Measurements from ENCODE around the gene PPOX.

PPOX gene

GRCh38 chr1:161165742-161166668 is at the start of gene PPOX:
Gene PPOX, plus strand, starts transcription at chr1:161166426. Its CDS starts 422 bp downstream, at chr1:161166848.
- peak; percentile 92 for DNase-seq

- peak; percentile 77 for DNase-seq
Measured at GRCh38 chr1:161117759-161118581, 48.3 kb upstream of the PPOX start, which contains the start of the genes NIT1 and PFDN2. Gene NIT1, plus strand, starts transcription at chr1:161118105. Its CDS starts 72 bp downstream, at chr1:161118177. Gene PFDN2, minus strand, starts transcription at chr1:161118037. Its CDS starts 11 bp downstream, at chr1:161118026.

GRCh38 chr1:161119092-161119903 is 46.9 kb upstream of the PPOX start:
- DNase-seq = no peak

GRCh38 chr1:161121042-161121650 is 45.1 kb upstream of the PPOX start:
- no peak for DNase-seq

GRCh38 chr1:161121834-161122233 is 44.4 kb upstream of the PPOX start:
- no peak for DNase-seq

- no peak for DNase-seq
Measured at GRCh38 chr1:161122967-161123366, 43.3 kb upstream of the PPOX start.

GRCh38 chr1:161127649-161128048 is 38.6 kb upstream of the PPOX start:
- no peak for DNase-seq

DNA sequence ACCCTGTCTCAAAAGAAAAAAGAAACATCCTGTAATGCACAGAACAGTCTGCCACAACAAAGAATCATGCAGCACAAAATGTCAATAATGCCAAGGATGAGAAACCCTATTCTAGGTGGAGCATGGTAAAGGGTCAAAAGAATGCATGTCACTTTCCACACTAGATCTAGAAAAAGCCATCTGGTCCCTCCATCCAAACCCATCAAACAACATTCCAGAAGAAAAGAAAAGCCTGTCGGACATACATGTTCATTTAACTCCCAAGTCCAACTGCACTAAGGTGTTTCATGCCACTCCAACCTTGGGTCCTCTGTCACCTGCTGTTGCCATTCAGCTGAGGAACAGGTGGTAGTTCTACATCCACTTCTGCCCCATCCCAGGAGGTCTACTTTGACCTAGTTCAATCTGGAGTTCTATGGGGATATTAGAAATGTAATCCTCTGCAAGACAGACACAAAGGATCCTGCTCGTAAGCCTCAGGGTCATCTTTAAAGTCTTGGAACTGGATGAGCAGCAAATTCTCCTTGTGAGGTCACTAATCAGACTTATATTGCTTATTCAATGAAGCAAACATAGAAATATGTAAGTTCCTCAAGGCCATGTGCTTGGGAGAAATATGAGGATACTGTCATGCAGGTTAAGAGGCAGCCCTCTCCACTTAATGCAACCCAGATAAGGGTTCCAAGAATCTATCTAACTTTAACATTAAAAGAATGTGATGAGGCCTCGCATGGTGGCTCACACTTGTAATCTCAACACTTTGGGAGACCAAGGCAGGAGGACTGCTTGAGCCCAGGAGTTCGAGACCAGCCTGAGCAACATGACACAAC is 37.4 kb upstream of the PPOX start:
- DNase-seq = no peak

DNA sequence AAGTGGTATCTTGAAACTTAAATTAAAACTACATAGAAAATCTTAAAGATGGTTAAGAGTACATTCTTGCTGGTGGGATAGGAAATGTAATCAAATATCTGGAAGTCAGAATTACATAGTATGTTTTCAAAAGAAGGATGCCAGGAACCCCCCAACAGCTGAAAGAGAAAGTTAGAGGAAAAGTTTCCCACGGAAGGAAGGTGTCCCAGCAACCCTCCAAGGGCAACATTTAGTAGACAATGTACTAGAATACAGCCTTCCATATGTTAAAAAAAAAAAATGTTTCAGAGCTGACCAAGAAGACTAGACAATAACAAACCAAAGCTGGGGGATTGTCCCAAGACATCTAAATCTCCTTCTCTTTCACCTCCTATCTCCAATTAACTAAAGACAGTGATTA is 36.0 kb upstream of the PPOX start:
- DNase-seq = no peak

GRCh38 chr1:161131523-161132409 is 34.5 kb upstream of the PPOX start:
- DNase-seq = no peak

DNA sequence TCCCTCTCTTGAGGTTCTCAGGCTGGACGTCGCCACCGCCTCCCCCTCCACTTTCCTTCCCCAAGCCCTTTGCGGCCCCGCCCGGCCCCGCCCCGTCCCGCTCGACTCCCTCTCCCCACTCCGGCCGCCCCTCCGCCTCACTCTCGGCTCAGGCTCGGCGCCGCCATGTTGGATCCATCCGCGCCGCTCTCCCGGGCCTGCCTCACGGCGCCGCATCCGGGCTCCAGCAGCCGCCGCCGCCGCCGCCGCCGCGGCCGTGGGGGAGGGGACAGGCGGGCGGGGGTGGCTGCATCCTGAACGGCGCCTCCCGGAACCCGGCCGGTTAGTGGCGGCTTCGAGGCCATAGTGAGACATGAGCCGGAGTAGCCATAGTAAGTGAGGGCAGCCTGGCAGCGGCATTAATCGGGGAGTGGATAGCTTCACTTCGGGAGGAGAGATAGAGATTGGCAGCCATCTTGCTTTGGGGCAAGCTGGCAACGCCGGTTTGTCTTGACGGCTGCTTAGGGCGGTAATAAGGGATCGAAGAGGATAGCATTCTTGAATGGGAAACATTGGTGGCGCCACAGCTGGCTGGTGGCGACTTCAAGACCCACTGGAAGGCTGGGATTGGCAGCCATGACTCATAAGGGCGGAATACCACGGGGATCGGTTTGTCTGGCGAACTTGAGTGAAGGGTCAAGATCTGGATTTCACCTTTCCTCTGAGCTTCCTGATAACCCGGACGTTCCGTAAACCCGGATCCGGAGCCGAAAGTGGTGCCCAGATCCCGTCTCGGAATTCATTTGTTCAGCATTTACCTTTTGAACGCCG is 33.6 kb upstream of the PPOX start, which contains the start of gene DEDD:
TSS of gene DEDD (minus strand) at position 258 of the 810 bp plus-strand sequence. CDS start 8,205 bp downstream, outside the sequence.
- peak; percentile 78 for DNase-seq

GRCh38 chr1:161133220-161133740 is 32.9 kb upstream of the PPOX start:
- DNase-seq = no peak

- DNase-seq = no peak
Measured at GRCh38 chr1:161137881-161138280, 28.3 kb upstream of the PPOX start.

DNA sequence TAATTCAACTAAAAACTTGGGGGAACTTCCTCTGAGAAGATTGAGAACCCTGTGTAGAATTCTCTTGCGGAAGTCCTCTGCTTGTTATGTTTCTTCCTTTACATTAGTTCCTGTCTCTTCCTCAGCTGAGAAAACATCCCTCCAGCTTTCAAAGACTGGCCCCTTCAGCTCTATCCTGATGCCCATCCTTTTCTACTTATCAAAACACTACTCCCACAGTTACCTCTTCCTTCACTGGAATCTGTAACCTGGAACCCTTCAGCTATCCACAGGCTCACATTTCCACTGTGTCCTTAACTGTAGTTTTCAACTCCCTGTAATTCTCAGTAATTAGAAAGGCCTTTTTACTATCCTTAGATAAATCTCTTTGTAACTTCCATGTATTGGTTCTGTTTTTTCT is 27.8 kb upstream of the PPOX start:
- no peak for DNase-seq

DNA sequence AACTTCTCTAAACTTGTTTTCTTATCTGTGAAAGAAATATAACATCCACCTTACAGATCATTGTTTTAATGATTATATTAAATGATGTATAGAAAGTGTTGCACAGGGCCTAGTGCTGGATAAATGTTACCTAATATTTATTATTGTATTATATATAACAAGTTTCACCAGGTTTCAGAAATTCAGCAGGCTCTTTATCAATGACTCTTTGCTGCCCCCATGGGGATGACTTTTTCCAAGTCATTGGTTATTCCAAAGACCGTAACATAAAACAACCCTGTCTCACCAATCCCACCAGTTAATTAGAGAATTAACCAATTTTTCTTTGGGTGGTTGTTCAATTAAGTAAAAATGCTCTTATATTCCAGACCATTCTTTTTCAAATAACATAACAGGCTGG is 26.5 kb upstream of the PPOX start:
- peak; percentile 13 for DNase-seq

DNA sequence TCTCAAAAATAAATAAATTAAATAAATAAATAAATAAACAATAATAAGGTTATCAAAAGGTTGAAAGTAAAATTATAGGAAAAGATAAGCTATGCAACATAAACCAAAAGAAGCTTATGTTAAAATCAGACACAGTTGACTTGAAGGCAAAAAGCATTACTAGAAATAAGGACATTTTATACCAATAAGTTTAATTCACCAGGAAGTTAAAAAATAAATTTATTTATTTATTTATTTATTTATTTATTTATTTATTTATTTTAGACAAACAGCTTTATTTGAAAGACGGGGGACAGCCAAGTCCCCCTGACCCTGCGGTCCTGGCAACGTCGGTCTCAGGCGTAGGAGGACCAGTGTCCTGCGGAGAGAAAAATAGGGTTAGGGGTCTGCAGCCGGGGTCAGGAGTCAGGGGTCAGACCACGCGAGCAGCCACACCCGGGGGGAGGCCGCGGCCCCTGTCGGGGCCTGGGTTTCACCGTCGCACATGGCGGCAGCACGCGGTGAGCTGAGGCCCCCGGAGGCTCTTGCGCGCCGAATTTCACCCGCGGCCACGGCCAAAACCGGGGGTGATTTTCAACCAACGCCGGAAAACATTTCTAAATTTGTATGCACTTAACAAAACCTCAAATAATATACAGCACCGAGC is 25.3 kb upstream of the PPOX start:
- DNase-seq = no peak

DNA sequence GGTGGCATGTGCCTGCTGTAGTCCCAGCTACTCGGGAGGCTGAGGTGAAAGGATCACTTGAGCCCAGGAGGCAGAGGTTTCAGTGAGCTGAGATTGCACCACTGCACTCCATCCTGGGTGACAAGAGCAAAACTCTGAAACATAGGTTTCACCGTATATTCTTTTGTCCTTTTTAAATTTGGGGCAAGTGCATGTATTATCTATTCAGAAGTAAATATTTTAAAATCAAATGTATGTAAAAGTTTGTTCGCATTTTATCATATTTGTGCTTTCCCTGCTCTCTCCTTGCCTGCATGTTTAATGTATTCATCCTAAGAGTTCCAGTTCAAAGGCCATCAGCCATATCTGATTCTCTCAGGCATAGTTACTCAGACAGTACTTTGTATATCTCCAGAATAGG is 20.4 kb upstream of the PPOX start:
- DNase-seq = no peak

- no peak for DNase-seq
Measured at GRCh38 chr1:161153176-161153575, 13.1 kb upstream of the PPOX start.

Data from NK-92 treated with Interleukin-12 subunit alpha and Interleukin-12 subunit beta, amount 100 ng/mL, for 24 hours (cell line).